ENCODE measurements around the gene RGS7.

DNA sequence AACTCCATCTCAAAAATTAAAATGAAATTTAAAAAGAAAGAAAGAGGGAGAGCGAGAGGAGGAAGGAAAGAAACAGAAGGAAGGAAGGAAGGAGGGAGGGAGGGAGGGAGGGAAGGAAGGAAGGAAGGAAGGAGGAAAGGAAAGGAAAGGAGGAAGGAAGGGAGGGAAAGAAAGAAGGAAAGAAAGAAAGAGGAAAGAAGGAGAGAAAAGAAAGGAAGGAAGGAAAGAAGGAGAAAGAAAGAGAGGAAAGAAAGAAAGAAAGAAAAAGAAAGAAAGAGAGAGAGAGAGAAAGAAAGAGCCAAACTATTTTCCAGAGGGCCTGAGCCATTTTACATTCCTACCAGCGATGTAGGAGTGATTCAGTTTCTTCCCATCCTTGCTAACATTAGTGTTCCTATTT is 364.0 kb downstream of the RGS7 start:
- no peak for TF ChIP-seq POLR2AphosphoS5 (IDR thresholded peaks at IDR 0.05)
- no peak for TF ChIP-seq CTCF (IDR thresholded peaks at IDR 0.05 in 8 of 11, conservative IDR thresholded peaks at IDR 0.05 in 3 of 11)
- TF ChIP-seq POLR2A (IDR thresholded peaks at IDR 0.05), result no peak
